C4-2B (cell line): ENCODE results near the gene RNF138.

ENCODE experiments used
- CTCF ChIP-seq: fragments of 450-650 bp; conservative IDR thresholded peaks from 2 replicates; pipeline ENCODE4 v1.5.1; 2017; ENCODE audit warnings: mild to moderate bottlenecking
- ZFX ChIP-seq: fragments of 450-650 bp; IDR thresholded peaks from 2 replicates; pipeline ENCODE4 v1.6.1; 2017

DNA sequence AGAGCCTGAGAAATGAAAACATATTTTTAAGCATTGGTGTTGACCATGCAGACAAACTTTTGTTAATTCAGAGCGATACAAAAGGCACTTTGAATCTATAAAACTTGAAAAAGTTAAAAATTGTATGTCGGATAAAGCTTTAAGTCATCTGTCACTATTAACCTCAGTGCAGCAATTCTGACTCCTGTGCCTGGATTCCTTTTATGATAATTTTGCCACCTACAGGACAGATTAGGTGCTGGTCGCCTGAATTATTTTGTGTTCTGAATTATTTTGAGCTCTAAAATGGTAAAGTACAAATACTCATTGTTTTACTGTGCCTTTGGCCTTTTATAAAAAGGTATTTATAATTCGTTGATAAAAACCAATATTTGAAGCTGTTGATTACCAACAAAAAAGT, 19.4 kb upstream of the RNF138 start:
- peak; percentile 67 for TF ChIP-seq CTCF
- no peak for TF ChIP-seq ZFX
